ELF-1 (cell line): Measurements from ENCODE around the gene CSAG2.
A peak's percentile ranks its signal among the peaks of the same experiment; 100 is the strongest.
"Not testable (repeated sequence)": the region's sequence is repeated elsewhere in the genome, so short reads cannot be mapped to it uniquely, and the experiment has no call there.

Source experiments
- DNase-seq: peaks from one replicate; pipeline ENCODE4 v3.0.0-alpha.2; 2016; ENCODE audit warnings: low read depth, low spot score

The CSAG2 gene, protein sequence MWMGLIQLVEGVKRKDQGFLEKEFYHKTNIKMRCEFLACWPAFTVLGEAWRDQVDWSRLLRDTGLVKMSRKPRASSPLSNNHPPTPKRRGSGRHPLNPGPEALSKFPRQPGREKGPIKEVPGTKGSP

DNA sequence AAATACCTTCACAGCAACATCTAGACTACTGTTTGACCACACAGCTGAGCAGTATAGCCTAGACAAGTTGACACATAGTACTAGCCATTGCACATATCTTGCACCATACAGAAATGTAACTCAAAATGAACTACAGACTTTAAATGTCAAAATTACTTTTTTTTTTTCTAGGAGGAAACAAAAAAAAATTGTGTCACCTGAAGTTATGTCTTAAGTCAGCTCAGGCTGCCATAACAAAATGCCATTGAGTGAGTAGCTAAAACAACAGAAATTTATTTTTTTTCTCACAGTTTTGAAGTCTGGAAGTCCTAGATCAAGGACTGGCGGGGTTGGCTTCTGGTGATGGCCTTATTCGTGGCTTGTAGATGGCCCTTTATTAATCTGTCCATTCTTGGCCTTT lies at the start of gene CSAG2:
TSS of gene CSAG2 (minus strand) at position 101 of the 400 bp plus-strand sequence. CDS start 161 bp downstream, outside the sequence.
- DNase-seq = not testable (repeated sequence)

DNA sequence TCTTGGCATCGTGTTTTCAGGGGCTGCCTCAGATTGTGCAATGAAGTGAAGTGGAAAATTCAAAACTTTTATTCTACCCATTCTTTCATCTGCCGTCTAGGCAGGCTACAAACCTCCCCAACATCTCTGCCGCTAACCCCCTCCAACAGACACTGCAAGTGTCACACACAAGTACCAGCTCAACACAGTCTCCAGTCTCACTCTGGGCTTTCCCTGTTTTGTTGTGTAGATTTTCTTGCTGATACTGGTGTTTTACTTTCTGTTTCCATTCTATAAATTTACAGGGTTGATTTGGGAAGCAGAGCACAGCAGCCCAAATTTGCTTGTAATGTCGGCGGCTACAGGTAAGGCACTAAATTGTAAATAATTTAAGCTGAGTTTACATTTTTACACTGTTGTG lies 45.8 kb upstream of the CSAG2 start:
- DNase-seq = not testable (repeated sequence)

GRCh38 chrX:152753686-152754650 lies 44.9 kb upstream of the CSAG2 start, which contains the start of gene MAGEA2:
TSS of gene MAGEA2 (minus strand) at chrX:152753842. CDS start at chrX:152751363, 2,479 bp downstream.
- DNase-seq = not testable (repeated sequence)

GRCh38 chrX:152738560-152738959 lies 29.5 kb upstream of the CSAG2 start:
- no peak for DNase-seq

GRCh38 chrX:152736528-152736927 lies 27.5 kb upstream of the CSAG2 start:
- not testable (repeated sequence) for DNase-seq

GRCh38 chrX:152735860-152736511 lies 26.9 kb upstream of the CSAG2 start:
- no peak for DNase-seq

GRCh38 chrX:152735101-152735500 lies 26.0 kb upstream of the CSAG2 start:
- no peak for DNase-seq

DNA sequence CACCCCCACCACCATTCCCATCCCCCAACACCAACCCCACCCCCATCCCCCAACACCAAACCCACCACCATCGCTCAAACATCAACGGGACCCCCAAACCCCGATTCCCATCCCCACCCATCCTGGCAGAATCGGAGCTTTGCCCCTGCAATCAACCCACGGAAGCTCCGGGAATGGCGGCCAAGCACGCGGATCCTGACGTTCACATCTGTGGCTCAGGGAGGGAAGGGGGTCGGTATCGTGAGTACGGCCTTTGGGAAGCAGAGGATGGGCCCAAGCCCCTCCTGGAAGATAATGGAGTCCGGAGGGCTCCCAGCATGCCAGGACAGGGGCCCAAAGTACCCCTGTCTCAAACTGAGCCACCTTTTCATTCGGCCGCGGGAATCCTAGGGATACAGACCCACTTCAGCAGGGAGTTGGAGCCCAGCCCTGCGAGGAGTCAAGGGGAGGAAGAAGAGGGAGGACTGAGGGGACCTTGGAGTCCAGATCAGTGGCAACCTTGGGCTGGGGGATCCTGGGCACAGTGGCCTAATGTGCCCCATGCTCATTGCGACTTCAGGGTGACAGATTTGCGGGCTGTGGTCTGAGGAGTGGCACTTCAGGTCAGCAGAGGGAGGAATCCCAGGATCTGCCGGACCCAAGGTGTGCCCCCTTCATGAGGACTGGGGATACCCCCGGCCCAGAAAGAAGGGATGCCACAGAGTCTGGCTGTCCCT lies 25.2 kb upstream of the CSAG2 start:
- not testable (repeated sequence) for DNase-seq

DNA sequence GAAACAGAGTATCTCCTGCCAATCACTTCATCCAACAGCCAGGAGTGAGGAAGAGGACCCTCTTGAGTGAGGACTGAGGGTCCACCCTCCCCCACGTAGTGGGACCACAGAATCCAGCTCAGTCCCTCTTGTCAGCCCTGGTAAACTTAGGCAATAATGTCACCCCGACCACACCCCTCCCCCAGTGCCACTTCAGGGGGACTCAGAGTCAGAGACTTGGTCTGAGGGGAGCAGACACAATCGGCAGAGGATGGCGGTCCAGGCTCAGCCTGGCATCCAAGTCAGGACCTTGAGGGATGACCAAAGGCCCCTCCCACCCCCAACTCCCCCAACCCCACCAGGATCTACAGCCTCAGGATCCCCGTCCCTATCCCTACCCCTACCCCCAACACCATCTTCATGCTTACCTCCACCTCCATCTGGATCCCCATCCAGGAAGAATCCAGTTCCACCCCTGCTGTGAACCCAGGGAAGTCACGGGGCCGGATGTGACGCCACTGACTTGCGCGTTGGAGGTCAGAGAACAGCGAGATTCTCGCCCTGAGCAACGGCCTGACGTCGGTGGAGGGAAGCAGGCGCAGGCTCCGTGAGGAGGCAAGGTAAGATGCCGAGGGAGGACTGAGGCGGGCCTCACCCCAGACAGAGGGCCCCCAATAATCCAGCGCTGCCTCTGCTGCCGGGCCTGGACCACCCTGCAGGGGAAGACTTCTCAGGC lies 24.3 kb upstream of the CSAG2 start, which contains the start of the genes CSAG1 and MAGEA12:
TSS of gene CSAG1 (minus strand) at position 461 of the 715 bp plus-strand sequence. CDS start 1,261 bp downstream, outside the sequence.
TSS of gene MAGEA12 (plus strand) at position 497 of the 715 bp plus-strand sequence. CDS start 2,405 bp downstream, outside the sequence.
- DNase-seq = no peak

DNA sequence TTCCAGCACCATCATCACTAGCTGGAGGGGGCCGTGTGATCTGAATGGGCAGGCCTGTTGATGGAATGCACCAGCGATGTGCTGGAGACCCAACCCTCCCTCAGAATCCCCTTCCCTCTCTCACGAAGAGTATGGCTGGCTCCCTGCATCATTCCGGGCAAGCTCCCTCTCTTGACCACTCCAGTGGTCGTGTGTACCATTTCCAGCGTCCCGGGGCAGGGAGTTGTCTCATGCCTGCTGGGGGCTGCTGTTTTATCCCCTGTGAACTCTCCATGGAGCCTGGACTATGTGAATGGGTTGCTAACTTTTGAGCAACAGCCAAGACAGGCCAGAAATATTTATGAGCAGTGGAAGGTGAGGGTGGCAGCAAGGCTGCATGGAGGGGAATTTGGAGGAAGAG lies 16.3 kb upstream of the CSAG2 start:
- peak; percentile 28 for DNase-seq

DNA sequence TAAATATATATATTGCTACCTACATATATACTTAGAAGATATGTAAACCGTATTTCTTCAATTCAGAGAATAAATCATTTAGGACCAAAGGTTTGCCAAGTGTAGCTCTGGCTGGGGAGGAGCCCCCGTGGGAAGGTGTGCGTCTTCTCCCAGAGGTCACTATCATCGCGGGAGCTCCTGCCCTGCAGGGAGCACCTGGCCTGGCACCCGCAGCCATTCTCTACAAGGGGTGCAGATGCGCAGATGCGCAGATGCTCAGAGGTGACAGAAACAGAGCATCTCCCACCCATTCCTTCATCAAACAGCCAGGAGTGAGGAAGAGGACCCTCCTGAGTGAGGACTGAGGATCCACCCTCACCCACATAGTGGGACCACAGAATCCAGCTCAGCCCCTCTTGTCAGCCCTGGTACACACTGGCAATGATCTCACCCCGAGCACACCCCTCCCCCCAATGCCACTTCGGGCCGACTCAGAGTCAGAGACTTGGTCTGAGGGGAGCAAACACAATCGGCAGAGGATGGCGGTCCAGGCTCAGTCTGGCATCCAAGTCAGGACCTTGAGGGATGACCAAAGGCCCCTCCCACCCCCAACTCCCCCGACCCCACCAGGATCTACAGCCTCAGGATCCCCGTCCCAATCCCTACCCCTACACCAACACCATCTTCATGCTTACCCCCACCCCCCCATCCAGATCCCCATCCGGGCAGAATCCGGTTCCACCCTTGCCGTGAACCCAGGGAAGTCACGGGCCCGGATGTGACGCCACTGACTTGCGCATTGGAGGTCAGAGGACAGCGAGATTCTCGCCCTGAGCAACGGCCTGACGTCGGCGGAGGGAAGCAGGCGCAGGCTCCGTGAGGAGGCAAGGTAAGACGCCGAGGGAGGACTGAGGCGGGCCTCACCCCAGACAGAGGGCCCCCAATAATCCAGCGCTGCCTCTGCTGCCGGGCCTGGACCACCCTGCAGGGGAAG lies 5.0 kb upstream of the CSAG2 start, which contains the start of gene MAGEA2B:
TSS of gene MAGEA2B (plus strand) at position 814 of the 973 bp plus-strand sequence. CDS start 2,479 bp downstream, outside the sequence.
- DNase-seq = not testable (repeated sequence)

DNA sequence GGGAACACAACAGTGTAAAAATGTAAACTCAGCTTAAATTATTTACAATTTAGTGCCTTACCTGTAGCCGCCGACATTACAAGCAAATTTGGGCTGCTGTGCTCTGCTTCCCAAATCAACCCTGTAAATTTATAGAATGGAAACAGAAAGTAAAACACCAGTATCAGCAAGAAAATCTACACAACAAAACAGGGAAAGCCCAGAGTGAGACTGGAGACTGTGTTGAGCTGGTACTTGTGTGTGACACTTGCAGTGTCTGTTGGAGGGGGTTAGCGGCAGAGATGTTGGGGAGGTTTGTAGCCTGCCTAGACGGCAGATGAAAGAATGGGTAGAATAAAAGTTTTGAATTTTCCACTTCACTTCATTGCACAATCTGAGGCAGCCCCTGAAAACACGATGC lies 4.1 kb upstream of the CSAG2 start:
- DNase-seq = not testable (repeated sequence)

- DNase-seq = not testable (repeated sequence)
Measured at GRCh38 chrX:152706500-152706899, 2.6 kb downstream of the CSAG2 start.

- DNase-seq = not testable (repeated sequence)
Measured at GRCh38 chrX:152700390-152700789, 8.7 kb downstream of the CSAG2 start.

DNA sequence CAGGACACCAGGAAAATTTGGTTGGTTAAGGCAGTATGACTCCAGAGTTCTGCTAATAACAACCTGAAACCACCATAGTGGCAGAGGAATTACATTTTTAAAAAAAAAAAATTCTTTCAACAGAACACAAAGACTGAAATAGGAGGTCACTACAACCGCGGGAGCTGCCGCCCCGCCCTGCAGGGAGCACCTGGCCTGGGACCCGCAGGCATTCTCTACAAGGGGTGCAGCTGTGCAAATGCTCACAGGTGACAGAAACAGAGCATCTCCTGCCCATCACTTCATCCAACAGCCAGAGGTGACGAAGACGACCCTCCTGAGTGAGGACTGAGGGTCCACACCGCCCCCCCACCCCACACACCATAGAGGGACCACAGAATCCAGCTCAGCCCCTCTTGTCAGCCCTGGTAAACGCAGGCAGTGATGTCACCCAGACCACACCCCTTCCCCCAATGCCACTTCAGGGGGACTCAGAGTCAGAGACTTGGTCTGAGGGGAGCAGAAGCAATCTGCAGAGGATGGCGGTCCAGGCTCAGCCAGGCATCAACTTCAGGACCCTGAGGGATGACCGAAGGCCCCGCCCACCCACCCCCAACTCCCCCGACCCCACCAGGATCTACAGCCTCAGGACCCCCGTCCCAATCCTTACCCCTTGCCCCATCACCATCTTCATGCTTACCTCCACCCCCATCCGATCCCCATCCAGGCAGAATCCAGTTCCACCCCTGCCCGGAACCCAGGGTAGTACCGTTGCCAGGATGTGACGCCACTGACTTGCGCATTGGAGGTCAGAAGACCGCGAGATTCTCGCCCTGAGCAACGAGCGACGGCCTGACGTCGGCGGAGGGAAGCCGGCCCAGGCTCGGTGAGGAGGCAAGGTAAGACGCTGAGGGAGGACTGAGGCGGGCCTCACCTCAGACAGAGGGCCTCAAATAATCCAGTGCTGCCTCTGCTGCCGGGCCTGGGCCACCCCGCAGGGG lies 10.8 kb downstream of the CSAG2 start, which contains the start of gene MAGEA3:
TSS of gene MAGEA3 (plus strand) at position 843 of the 980 bp plus-strand sequence. CDS start 2,039 bp downstream, outside the sequence.
- DNase-seq = not testable (repeated sequence)

GRCh38 chrX:152681012-152681411 lies 28.1 kb downstream of the CSAG2 start:
- not testable (repeated sequence) for DNase-seq

GRCh38 chrX:152674652-152675051 lies 34.4 kb downstream of the CSAG2 start:
- not testable (repeated sequence) for DNase-seq

- DNase-seq = no peak
Measured at GRCh38 chrX:152674135-152674534, 34.9 kb downstream of the CSAG2 start.
